Tibial nerve (tissue), 4 donors: ENCODE data around the gene MEGF6. TPM values are rescaled to one million over a fixed set of nuclear protein-coding genes. Genes with fewer than 3 reads are reported as not detected.
A peak's percentile ranks its signal among the peaks of the same experiment; 100 is the strongest.

Experiments
- DNase-seq, 2 donors: peaks; one replicate each; pipeline ENCODE4 v3.0.0-alpha.2; 2019; ENCODE audit warnings: low spot score in 2 of 2
- H3K27ac ChIP-seq, 4 donors: fragments of 200-600 bp; sonication (generic) in 3 of 4; one replicate each; pipeline ENCODE4 v1.5.1; 2017 to 2019; ENCODE audit warnings: mild to moderate bottlenecking in 1 of 4
- H3K27me3 ChIP-seq, 2 donors: fragments of 200-600 bp; sonication (generic) in 1 of 2; one replicate each; pipeline versions ENCODE4 v1.5.1 to v1.6.0; 2017 to 2019
- H3K36me3 ChIP-seq, 3 donors: fragments of 200-600 bp; sonication (generic); one replicate each; pipeline ENCODE4 v1.5.1; 2018 to 2019
- H3K4me1 ChIP-seq, 4 donors: fragments of 200-600 bp; sonication (generic) in 3 of 4; one replicate each; pipeline ENCODE4 v1.5.1; 2017 to 2019
- H3K4me3 ChIP-seq, 4 donors: fragments of 200-600 bp; sonication (generic) in 3 of 4; one replicate each; pipeline ENCODE4 v1.5.1; 2017 to 2019; ENCODE audit warnings: mild to moderate bottlenecking in 1 of 4, moderate library complexity in 1 of 4
- H3K9me3 ChIP-seq, 4 donors: fragments of 200-600 bp; sonication (generic) in 3 of 4; one replicate each; pipeline ENCODE4 v1.5.1; 2017 to 2019
- CTCF ChIP-seq, 5 experiments: fragments of 200-600 bp in 3 of 5; fragments of 450-650 bp in 2 of 5; sonication (generic) in 3 of 5; IDR thresholded peaks; one replicate each; pipeline ENCODE4 v1.5.1; 2016 to 2019; ENCODE audit warnings: antibody characterized with exemption in 5 of 5, mild to moderate bottlenecking in 3 of 5, moderate library complexity in 2 of 5
- EP300 ChIP-seq, 2 donors: sonication (generic); formaldehyde crosslinking; IDR thresholded peaks; one replicate each; pipeline ENCODE4 v1.6.1; 2017; ENCODE audit warnings: antibody characterized with exemption in 2 of 2, mild to moderate bottlenecking in 1 of 2
- POLR2A ChIP-seq, 2 donors: fragments of 450-650 bp; IDR thresholded peaks; one replicate each; pipeline ENCODE4 v1.6.1; 2017; ENCODE audit warnings: antibody characterized with exemption in 2 of 2, mild to moderate bottlenecking in 2 of 2, moderate library complexity in 2 of 2
- WGBS, 2 donors: methylation state at CpG; one replicate each; pipeline ENCODE4 v1.1.5; 2018; 5-methylcytosine and 5-hydroxymethylcytosine counted together
- total RNA-seq, 4 donors: library from RNA; depleted of rRNA; stranded (reverse); fragments of >200 nt; gene quantifications; one replicate each; pipeline ENCODE4 v1.1.0, GENCODE V29; 2016

Gene MEGF6
- total RNA-seq, 4 donors from 2014 or later: 25.3 to 63.3 (median 42.8) TPM

- H3K36me3 ChIP-seq: no peaks in the 10 kb centered on the region
- H3K4me3 ChIP-seq: no peak overlapping the region
- H3K4me1 ChIP-seq: peaks cover 0 to 60% (median 14%) of the 10 kb centered on the region in 4 donors
- H3K27ac ChIP-seq: peak overlapping the region in 2 of 4 donors; percentile 34 to 92
- TF ChIP-seq CTCF (IDR thresholded peaks at IDR 0.05): no peak
- TF ChIP-seq POLR2A (IDR thresholded peaks at IDR 0.05): no peak
- TF ChIP-seq EP300 (IDR thresholded peaks at IDR 0.05): no peak
- no peak for DNase-seq
- no peaks in the 10 kb centered on the region for H3K9me3 ChIP-seq
- 83 to 91% methylated on average over 17 of the region's 22 CpGs for WGBS, 2 donors
- H3K27me3 ChIP-seq: no peaks in the 10 kb centered on the region
These were observed 148.3 kb downstream of the MEGF6 start for GRCh38 chr1:3463013-3463385.

GRCh38 chr1:3462356-3463012 is 148.8 kb downstream of the MEGF6 start:
- Histone ChIP-seq H3K27ac (peak overlapping the region in 1 of 4 donors; percentile 92), H3K9me3 (no peaks in the 10 kb centered on the region), H3K27me3 (no peaks in the 10 kb centered on the region), H3K4me3 (no peak overlapping the region), H3K4me1 (peaks cover 0 to 60% (median 16%) of the 10 kb centered on the region in 4 donors), H3K36me3 (no peaks in the 10 kb centered on the region)
- TF ChIP-seq POLR2A (IDR thresholded peaks at IDR 0.05) (no peak), CTCF (IDR thresholded peaks at IDR 0.05) (no peak), EP300 (IDR thresholded peaks at IDR 0.05) (no peak)
- 88 to 93% methylated on average over 13 to 14 of the region's 16 CpGs for WGBS, 2 donors
- no peak for DNase-seq

DNA sequence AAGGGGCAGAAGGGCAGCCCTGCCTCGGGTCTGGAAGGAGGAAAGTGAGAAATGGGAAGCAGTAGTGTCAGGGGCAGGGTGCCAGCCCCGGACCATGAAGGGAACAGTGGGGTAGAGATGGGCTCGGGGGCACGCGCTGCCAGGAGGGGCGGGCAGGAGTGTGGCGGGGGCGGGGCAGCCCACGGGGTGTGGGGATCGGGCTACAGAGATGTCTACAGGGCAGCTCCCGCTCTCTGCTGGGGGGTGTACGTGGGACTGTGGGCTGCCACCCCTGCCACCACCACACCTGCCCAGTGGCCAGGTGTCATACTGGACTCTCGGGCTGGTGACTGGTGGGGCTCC is 149.4 kb downstream of the MEGF6 start:
- Histone ChIP-seq H3K27me3 (no peaks in the 10 kb centered on the region), H3K27ac (peak overlapping the region in 2 of 4 donors; percentile 85 to 92), H3K36me3 (no peaks in the 10 kb centered on the region), H3K4me1 (peaks cover 0 to 60% (median 14%) of the 10 kb centered on the region in 4 donors), H3K9me3 (no peaks in the 10 kb centered on the region), H3K4me3 (no peak overlapping the region)
- DNase-seq: no peak
- TF ChIP-seq CTCF (IDR thresholded peaks at IDR 0.05): no peak
- no peak for TF ChIP-seq POLR2A (IDR thresholded peaks at IDR 0.05)
- TF ChIP-seq EP300 (IDR thresholded peaks at IDR 0.05): no peak
- WGBS, 2 donors: 64 to 80% methylated on average over 12 to 13 of the region's 13 CpGs

DNA sequence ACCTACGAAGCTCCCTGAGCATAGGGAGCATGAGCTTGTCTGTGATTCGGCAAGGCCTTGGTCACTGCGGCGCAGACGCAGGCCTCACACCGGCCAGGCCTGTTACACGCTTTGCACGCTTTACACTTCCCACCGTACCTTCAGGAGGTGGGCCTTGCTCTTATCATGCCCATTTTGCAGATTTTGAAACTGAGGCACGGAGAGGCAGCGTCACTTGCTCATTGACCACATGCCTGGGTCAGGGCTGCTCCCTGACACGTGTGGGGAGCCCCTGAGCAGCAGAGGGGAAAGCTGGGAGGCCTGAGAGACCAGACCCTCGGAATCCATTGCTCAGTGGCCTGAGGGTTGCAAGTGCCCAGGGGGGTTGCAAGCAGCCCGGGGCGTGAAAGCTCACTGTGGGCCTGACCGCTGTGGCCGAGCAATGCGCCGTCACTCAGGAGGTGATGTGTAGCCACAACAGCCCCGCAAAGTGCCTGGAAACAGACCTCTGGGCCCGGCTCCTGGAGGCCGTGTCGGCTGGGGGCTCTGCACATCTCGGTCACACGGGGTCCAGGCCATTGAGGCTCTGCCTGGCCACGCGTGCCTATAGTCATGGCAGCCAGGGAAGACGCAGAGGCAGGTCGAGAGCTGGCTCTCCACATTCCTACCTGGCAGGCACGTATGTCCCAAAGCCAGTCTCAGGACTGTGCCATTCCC is 149.9 kb downstream of the MEGF6 start:
- no peak for DNase-seq
- H3K27ac ChIP-seq: peak overlapping the region; percentile 35 to 92 (median 84)
- WGBS, 2 donors: 92 to 93% methylated on average over 18 to 30 of the region's 30 CpGs
- H3K9me3 ChIP-seq: no peaks in the 10 kb centered on the region
- H3K36me3 ChIP-seq: no peaks in the 10 kb centered on the region
- no peak overlapping the region for H3K4me3 ChIP-seq
- TF ChIP-seq EP300 (IDR thresholded peaks at IDR 0.05) (no peak), CTCF (IDR thresholded peaks at IDR 0.05) (no peak), POLR2A (IDR thresholded peaks at IDR 0.05) (no peak)
- H3K27me3 ChIP-seq: no peaks in the 10 kb centered on the region
- peaks cover 0 to 60% (median 14%) of the 10 kb centered on the region in 4 donors for H3K4me1 ChIP-seq

GRCh38 chr1:3460672-3461131 is 150.6 kb downstream of the MEGF6 start:
- peak overlapping the region; percentile 35 to 92 (median 84) for H3K27ac ChIP-seq
- H3K4me3 ChIP-seq: no peak overlapping the region
- no peak for DNase-seq
- H3K4me1 ChIP-seq: peaks cover 0 to 60% (median 16%) of the 10 kb centered on the region in 4 donors
- TF ChIP-seq CTCF (IDR thresholded peaks at IDR 0.05) (no peak), EP300 (IDR thresholded peaks at IDR 0.05) (peak in 1 of 2 donors; percentile 13), POLR2A (IDR thresholded peaks at IDR 0.05) (no peak)
- WGBS, 2 donors: 36 to 76% methylated on average over 6 to 14 of the region's 14 CpGs
- no peaks in the 10 kb centered on the region for H3K36me3 ChIP-seq
- no peaks in the 10 kb centered on the region for H3K9me3 ChIP-seq
- no peaks in the 10 kb centered on the region for H3K27me3 ChIP-seq
